ENCODE measurements around the gene TMEM154. TPM values are rescaled to one million over a fixed set of nuclear protein-coding genes. Genes with fewer than 3 reads are reported as not detected.

Gene TMEM154
- polyA plus RNA-seq, 1 of the 3 experiments (the other 2 are of a cell fraction): 0.58 TPM

DNA sequence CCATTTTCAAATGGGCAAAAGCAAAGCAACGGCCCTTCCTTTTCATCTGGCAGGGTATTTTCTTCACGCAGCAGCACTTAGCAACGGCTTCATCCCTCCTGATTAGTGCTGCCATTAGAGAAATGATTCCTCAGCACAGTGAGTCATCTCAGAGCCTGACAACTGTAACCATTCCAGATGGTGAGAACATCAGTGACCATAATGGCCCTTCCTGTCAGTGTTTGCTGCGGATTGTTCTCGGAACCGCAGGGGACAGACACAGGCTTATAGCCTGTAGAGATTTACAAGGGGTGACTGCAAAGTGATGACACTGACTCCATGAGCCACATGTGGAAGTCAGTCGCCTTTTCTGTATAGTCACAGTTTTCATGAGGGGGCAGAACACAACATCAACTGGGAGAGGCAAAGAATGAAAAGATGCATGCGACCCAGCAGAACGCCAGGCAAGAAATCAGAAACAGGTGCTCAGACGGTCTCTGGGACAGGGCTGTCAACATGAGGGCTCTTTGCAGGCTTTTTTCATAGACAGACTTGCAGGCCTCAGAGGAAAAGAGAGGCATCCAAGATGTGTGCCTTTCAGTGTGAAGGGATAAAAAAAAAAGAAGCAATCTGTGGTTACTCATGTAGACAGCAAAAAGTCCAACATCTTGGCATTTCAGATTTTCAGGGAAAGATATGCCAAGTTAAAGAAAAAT lies 74.0 kb downstream of the TMEM154 start (continued):
- TF ChIP-seq, protein P1, sequence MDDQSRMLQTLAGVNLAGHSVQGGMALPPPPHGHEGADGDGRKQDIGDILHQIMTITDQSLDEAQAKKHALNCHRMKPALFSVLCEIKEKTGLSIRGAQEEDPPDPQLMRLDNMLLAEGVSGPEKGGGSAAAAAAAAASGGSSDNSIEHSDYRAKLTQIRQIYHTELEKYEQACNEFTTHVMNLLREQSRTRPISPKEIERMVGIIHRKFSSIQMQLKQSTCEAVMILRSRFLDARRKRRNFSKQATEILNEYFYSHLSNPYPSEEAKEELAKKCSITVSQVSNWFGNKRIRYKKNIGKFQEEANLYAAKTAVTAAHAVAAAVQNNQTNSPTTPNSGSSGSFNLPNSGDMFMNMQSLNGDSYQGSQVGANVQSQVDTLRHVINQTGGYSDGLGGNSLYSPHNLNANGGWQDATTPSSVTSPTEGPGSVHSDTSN (IDR thresholded peaks at IDR 0.05): no peak
- no peak for TF ChIP-seq CHD2 (IDR thresholded peaks at IDR 0.05; ENCODE audit: low read length, partially characterized antibody)

DNA sequence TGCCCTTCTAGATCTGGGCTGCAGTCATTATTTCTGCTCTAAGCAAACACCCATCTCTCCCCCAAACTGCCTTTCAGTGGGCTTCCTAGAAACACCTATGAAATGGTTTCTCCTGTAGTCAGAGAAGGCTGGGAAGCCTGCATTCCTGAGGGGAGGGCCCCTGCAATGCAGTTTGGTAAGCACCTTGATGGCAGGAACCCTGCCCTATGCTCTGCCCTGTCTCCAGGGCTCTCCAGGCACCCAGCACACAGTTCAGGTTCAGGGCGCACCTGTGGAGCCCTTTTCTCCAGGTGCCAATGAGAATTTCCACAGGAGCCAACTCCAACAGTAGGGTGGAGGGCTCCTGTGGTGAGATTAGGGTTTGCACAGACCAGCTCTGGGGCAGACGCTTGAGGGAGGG lies 74.8 kb downstream of the TMEM154 start:
- Histone ChIP-seq H3K4me1 (ENCODE audit: control insufficient read depth in 1 of 2, insufficient read depth in 2 of 2, low read depth in 1 of 2, low read length in 1 of 2) (peaks cover 0 to 19% of the 10 kb centered on the region in 2 experiments; a peak in 1 of 4 replicates), H3K79me2 (ENCODE audit: insufficient read depth) (no peaks in the 10 kb centered on the region), H3K27ac (ENCODE audit: low read depth in 2 of 2, low read length in 1 of 2) (peak overlapping the region in 1 of 2 experiments; percentile 16; a peak in 1 of 4 replicates), H3K4me3 (ENCODE audit: low read depth in 2 of 2, low read length in 1 of 2) (no peak overlapping the region), H3K9ac (no peak overlapping the region), H3F3A (replicated peaks; ENCODE audit: insufficient read depth) (no peaks in the 10 kb centered on the region), H3K4me2 (no peak overlapping the region), H3K9me2 (no peaks in the 10 kb centered on the region), H2AFZ (ENCODE audit: low read depth) (no peak overlapping the region), H4K20me1 (ENCODE audit: insufficient read depth) (no peaks in the 10 kb centered on the region), H3K27me3 (ENCODE audit: insufficient read depth) (no peaks in the 10 kb centered on the region), H3K9me3 (no peaks in the 10 kb centered on the region), H3K36me3 (replicated peaks in 1 of 2; ENCODE audit: control insufficient read depth in 1 of 2, insufficient read depth in 2 of 2, low read length in 1 of 2) (no peaks in the 10 kb centered on the region)
- 67% methylated on average over 2 of the region's 2 CpGs for WGBS (ENCODE audit: low lambda C conversion rate)
- CTCF ChIA-PET: no interaction called here
- POLR2A ChIA-PET: no interaction called here
- no peak for DNase-seq
- TF ChIP-seq GATA2 (CRISPR knock-in tag; IDR thresholded peaks at IDR 0.05): no peak
- TF ChIP-seq GABPA (IDR thresholded peaks at IDR 0.05; ENCODE audit: low read depth): no peak
- TF ChIP-seq TCF12 (IDR thresholded peaks at IDR 0.05): no peak
- TF ChIP-seq EP300 (IDR thresholded peaks at IDR 0.05; ENCODE audit: borderline replicate concordance in 1 of 2, low read depth in 1 of 2, low read length in 1 of 2): no peak
- TF ChIP-seq FOSL2 (IDR thresholded peaks at IDR 0.05; ENCODE audit: borderline replicate concordance, low read depth): no peak
- TF ChIP-seq, protein P2, sequence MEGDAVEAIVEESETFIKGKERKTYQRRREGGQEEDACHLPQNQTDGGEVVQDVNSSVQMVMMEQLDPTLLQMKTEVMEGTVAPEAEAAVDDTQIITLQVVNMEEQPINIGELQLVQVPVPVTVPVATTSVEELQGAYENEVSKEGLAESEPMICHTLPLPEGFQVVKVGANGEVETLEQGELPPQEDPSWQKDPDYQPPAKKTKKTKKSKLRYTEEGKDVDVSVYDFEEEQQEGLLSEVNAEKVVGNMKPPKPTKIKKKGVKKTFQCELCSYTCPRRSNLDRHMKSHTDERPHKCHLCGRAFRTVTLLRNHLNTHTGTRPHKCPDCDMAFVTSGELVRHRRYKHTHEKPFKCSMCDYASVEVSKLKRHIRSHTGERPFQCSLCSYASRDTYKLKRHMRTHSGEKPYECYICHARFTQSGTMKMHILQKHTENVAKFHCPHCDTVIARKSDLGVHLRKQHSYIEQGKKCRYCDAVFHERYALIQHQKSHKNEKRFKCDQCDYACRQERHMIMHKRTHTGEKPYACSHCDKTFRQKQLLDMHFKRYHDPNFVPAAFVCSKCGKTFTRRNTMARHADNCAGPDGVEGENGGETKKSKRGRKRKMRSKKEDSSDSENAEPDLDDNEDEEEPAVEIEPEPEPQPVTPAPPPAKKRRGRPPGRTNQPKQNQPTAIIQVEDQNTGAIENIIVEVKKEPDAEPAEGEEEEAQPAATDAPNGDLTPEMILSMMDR (IDR thresholded peaks at IDR 0.05): no peak
- TF ChIP-seq, protein P3, sequence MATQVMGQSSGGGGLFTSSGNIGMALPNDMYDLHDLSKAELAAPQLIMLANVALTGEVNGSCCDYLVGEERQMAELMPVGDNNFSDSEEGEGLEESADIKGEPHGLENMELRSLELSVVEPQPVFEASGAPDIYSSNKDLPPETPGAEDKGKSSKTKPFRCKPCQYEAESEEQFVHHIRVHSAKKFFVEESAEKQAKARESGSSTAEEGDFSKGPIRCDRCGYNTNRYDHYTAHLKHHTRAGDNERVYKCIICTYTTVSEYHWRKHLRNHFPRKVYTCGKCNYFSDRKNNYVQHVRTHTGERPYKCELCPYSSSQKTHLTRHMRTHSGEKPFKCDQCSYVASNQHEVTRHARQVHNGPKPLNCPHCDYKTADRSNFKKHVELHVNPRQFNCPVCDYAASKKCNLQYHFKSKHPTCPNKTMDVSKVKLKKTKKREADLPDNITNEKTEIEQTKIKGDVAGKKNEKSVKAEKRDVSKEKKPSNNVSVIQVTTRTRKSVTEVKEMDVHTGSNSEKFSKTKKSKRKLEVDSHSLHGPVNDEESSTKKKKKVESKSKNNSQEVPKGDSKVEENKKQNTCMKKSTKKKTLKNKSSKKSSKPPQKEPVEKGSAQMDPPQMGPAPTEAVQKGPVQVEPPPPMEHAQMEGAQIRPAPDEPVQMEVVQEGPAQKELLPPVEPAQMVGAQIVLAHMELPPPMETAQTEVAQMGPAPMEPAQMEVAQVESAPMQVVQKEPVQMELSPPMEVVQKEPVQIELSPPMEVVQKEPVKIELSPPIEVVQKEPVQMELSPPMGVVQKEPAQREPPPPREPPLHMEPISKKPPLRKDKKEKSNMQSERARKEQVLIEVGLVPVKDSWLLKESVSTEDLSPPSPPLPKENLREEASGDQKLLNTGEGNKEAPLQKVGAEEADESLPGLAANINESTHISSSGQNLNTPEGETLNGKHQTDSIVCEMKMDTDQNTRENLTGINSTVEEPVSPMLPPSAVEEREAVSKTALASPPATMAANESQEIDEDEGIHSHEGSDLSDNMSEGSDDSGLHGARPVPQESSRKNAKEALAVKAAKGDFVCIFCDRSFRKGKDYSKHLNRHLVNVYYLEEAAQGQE (IDR thresholded peaks at IDR 0.05; ENCODE audit: low read depth, low read length): no peak
- TF ChIP-seq YY1 (IDR thresholded peaks at IDR 0.05; ENCODE audit: low read depth): no peak
- TF ChIP-seq, protein P4, sequence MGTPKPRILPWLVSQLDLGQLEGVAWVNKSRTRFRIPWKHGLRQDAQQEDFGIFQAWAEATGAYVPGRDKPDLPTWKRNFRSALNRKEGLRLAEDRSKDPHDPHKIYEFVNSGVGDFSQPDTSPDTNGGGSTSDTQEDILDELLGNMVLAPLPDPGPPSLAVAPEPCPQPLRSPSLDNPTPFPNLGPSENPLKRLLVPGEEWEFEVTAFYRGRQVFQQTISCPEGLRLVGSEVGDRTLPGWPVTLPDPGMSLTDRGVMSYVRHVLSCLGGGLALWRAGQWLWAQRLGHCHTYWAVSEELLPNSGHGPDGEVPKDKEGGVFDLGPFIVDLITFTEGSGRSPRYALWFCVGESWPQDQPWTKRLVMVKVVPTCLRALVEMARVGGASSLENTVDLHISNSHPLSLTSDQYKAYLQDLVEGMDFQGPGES (IDR thresholded peaks at IDR 0.05; ENCODE audit: low read depth, low read length): no peak
- no peak for TF ChIP-seq MXI1 (IDR thresholded peaks at IDR 0.05; ENCODE audit: low read depth, low read length)
- TF ChIP-seq TAF1 (IDR thresholded peaks at IDR 0.05; ENCODE audit: borderline replicate concordance, low read depth, low read length): no peak
- TF ChIP-seq, protein P5, sequence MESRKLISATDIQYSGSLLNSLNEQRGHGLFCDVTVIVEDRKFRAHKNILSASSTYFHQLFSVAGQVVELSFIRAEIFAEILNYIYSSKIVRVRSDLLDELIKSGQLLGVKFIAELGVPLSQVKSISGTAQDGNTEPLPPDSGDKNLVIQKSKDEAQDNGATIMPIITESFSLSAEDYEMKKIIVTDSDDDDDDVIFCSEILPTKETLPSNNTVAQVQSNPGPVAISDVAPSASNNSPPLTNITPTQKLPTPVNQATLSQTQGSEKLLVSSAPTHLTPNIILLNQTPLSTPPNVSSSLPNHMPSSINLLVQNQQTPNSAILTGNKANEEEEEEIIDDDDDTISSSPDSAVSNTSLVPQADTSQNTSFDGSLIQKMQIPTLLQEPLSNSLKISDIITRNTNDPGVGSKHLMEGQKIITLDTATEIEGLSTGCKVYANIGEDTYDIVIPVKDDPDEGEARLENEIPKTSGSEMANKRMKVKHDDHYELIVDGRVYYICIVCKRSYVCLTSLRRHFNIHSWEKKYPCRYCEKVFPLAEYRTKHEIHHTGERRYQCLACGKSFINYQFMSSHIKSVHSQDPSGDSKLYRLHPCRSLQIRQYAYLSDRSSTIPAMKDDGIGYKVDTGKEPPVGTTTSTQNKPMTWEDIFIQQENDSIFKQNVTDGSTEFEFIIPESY (IDR thresholded peaks at IDR 0.05; ENCODE audit: borderline replicate concordance, low read depth): no peak
- TF ChIP-seq, protein P6, sequence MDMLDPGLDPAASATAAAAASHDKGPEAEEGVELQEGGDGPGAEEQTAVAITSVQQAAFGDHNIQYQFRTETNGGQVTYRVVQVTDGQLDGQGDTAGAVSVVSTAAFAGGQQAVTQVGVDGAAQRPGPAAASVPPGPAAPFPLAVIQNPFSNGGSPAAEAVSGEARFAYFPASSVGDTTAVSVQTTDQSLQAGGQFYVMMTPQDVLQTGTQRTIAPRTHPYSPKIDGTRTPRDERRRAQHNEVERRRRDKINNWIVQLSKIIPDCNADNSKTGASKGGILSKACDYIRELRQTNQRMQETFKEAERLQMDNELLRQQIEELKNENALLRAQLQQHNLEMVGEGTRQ (IDR thresholded peaks at IDR 0.05; ENCODE audit: borderline replicate concordance, low read depth, low read length): no peak
- no peak for TF ChIP-seq TEAD4 (IDR thresholded peaks at IDR 0.05; ENCODE audit: borderline replicate concordance, insufficient read depth)
- TF ChIP-seq NFIC (IDR thresholded peaks at IDR 0.05; ENCODE audit: borderline replicate concordance): no peak
- no peak for TF ChIP-seq RCOR1 (IDR thresholded peaks at IDR 0.05; ENCODE audit: low read length)
- no peak for TF ChIP-seq NRF1 (IDR thresholded peaks at IDR 0.05; ENCODE audit: low read depth, low read length)
- no peak for TF ChIP-seq CHD2 (IDR thresholded peaks at IDR 0.05; ENCODE audit: low read length, partially characterized antibody)
- TF ChIP-seq POLR2AphosphoS5 (IDR thresholded peaks at IDR 0.05; ENCODE audit: low read depth, low read length): no peak
